SK-N-SH (cell line): ENCODE results near the gene ACAD11. TPM values are rescaled to one million over a fixed set of nuclear protein-coding genes. Genes with fewer than 3 reads are reported as not detected.

Experiments used
- CTCF ChIA-PET: fragments of 300-600, 350-600 bp; formaldehyde crosslinking; extraction: SDS; loops from one replicate; lab custom pipeline; 2021; lab: Yijun Ruan, JAX
- POLR2A ChIA-PET: fragments of 350-600 bp; sonication (Branson Sonifier 250); formaldehyde crosslinking; extraction: SDS; loops from one replicate; lab custom pipeline; 2020; ENCODE audit warnings: antibody characterized with exemption, inconsistent platforms; lab: Yijun Ruan, JAX
- DNase-seq: peaks from one replicate; pipeline ENCODE4 v3.0.0; 2012
- H2AFZ ChIP-seq: fragments of 200-600 bp; sonication (generic); 2 replicates; pipeline ENCODE4 v1.8.1; 2016; ENCODE audit warnings: antibody characterized with exemption, mild to moderate bottlenecking, low read depth
- H3F3A ChIP-seq: fragments of 200-600 bp; sonication (generic); replicated peaks from 2 replicates; pipeline ENCODE3; 2016; ENCODE audit warnings: antibody characterized with exemption, mild to moderate bottlenecking; ENCODE audit not compliant: insufficient read depth
- H3K27ac ChIP-seq, 2 experiments: fragments of 200-500 bp in 1 of 2; fragments of 200-600 bp in 1 of 2; sonication (Bioruptor generic) in 1 of 2; sonication (generic), shearing (Covaris generic) in 1 of 2; 2 replicates each; pipeline versions ENCODE4 v1.5.1 to v1.6.1; 2014 to 2016; ENCODE audit warnings: low read depth in 2 of 2, inconsistent platforms in 1 of 2, low read length in 1 of 2, mild to moderate bottlenecking in 1 of 2, mixed read lengths in 1 of 2
- H3K27me3 ChIP-seq: fragments of 200-600 bp; sonication (generic), shearing (Covaris generic); 2 replicates; pipeline ENCODE4 v1.6.1; 2016; ENCODE audit warnings: mixed run types; ENCODE audit not compliant: insufficient read depth
- H3K36me3 ChIP-seq, 2 experiments: fragments of 200-500 bp in 1 of 2; fragments of 200-600 bp in 1 of 2; sonication (Bioruptor generic) in 1 of 2; sonication (generic) in 1 of 2; replicated peaks in 1 of 2; 2 replicates each; pipeline versions ENCODE3 to v1.5.1; 2014 to 2016; ENCODE audit warnings: low read length in 1 of 2, mild to moderate bottlenecking in 1 of 2; ENCODE audit not compliant: insufficient read depth in 2 of 2, control insufficient read depth in 1 of 2
- H3K4me1 ChIP-seq, 2 experiments: fragments of 200-500 bp in 1 of 2; fragments of 200-600 bp in 1 of 2; sonication (Bioruptor generic) in 1 of 2; sonication (generic), shearing (Covaris generic) in 1 of 2; 2 replicates each; pipeline versions ENCODE4 v1.5.1 to v1.6.1; 2014 to 2016; ENCODE audit warnings: low read depth in 1 of 2, low read length in 1 of 2, mixed run types in 1 of 2; ENCODE audit not compliant: insufficient read depth in 2 of 2, control insufficient read depth in 1 of 2
- H3K4me2 ChIP-seq: fragments of 200-600 bp; sonication (generic), shearing (Covaris generic); 2 replicates; pipeline ENCODE4 v1.6.1; 2017; ENCODE audit warnings: mixed run types
- H3K4me3 ChIP-seq, 2 experiments: fragments of 200-500 bp in 1 of 2; fragments of 200-600 bp in 1 of 2; sonication (Bioruptor generic) in 1 of 2; sonication (generic), shearing (Covaris generic) in 1 of 2; 2 replicates each; pipeline versions ENCODE4 v1.5.1 to v1.8.1; 2014 to 2016; ENCODE audit warnings: low read depth in 2 of 2, inconsistent platforms in 1 of 2, low read length in 1 of 2, mild to moderate bottlenecking in 1 of 2, mixed read lengths in 1 of 2, moderate library complexity in 1 of 2
- H3K79me2 ChIP-seq: fragments of 200-600 bp; sonication (generic); 2 replicates; pipeline ENCODE4 v1.8.1; 2017; ENCODE audit warnings: mild to moderate bottlenecking; ENCODE audit not compliant: insufficient read depth
- H3K9ac ChIP-seq: fragments of 200-600 bp; sonication (generic); 2 replicates; pipeline ENCODE4 v1.6.1; 2017; ENCODE audit warnings: mixed run types
- H3K9me2 ChIP-seq: fragments of 200-600 bp; sonication (generic); 2 replicates; pipeline ENCODE4 v1.6.1; 2017; ENCODE audit warnings: mixed run types
- H3K9me3 ChIP-seq: fragments of 200-600 bp; sonication (generic); 2 replicates; pipeline ENCODE4 v1.6.1; 2017; ENCODE audit warnings: mixed run types, mild to moderate bottlenecking, moderate library complexity
- H4K20me1 ChIP-seq: fragments of 200-600 bp; sonication (generic); 2 replicates; pipeline ENCODE4 v1.6.1; 2017; ENCODE audit warnings: mild to moderate bottlenecking, mixed run types; ENCODE audit not compliant: insufficient read depth
- CHD2 ChIP-seq: fragments of 150-350 bp; IDR thresholded peaks from 2 replicates; pipeline ENCODE4 v1.6.1; 2018; ENCODE audit warnings: low read length; ENCODE audit not compliant: partially characterized antibody
- ELF1 ChIP-seq: IDR thresholded peaks from 2 replicates; pipeline ENCODE4 v1.4.0; 2012
- EP300 ChIP-seq, 2 experiments: IDR thresholded peaks; 2 replicates each; pipeline versions ENCODE4 v1.4.0 to v1.6.1; 2012; ENCODE audit warnings: borderline replicate concordance in 1 of 2, low read depth in 1 of 2, low read length in 1 of 2
- EZH2phosphoT487 ChIP-seq: fragments of 200-600 bp; sonication (generic); IDR thresholded peaks from 2 replicates; pipeline ENCODE4 v1.6.1; 2017; ENCODE audit warnings: low read depth, mixed run types, mild to moderate bottlenecking, antibody characterized with exemption, moderate library complexity, borderline replicate concordance
- FOXJ3 ChIP-seq: sonication (generic); formaldehyde crosslinking; IDR thresholded peaks from 2 replicates; pipeline ENCODE4 v1.5.1; 2020; ENCODE audit warnings: mild to moderate bottlenecking, missing genetic modification reagents
- FOXM1 ChIP-seq: IDR thresholded peaks from 2 replicates; pipeline ENCODE4 v1.4.0; 2012; ENCODE audit warnings: low read depth, mild to moderate bottlenecking
- GABPA ChIP-seq: IDR thresholded peaks from 2 replicates; pipeline ENCODE4 v1.4.0; 2012; ENCODE audit warnings: low read depth, mild to moderate bottlenecking
- GATA2 ChIP-seq: sonication (generic); formaldehyde crosslinking; IDR thresholded peaks from 2 replicates; pipeline ENCODE4 v1.5.0; 2020; ENCODE audit warnings: mild to moderate bottlenecking, missing genetic modification reagents
- JUND ChIP-seq: IDR thresholded peaks from 2 replicates; pipeline ENCODE4 v1.4.0; 2012
- MEF2A ChIP-seq: IDR thresholded peaks from 2 replicates; pipeline ENCODE4 v1.4.0; 2012; ENCODE audit warnings: low read depth, borderline replicate concordance
- MXI1 ChIP-seq: IDR thresholded peaks from 2 replicates; pipeline ENCODE4 v1.6.1; 2012; ENCODE audit warnings: mild to moderate bottlenecking, low read depth, low read length, improper control_type of control experiment
- NFIC ChIP-seq: IDR thresholded peaks from 2 replicates; pipeline ENCODE4 v1.4.0; 2012; ENCODE audit warnings: borderline replicate concordance
- NRF1 ChIP-seq: IDR thresholded peaks from 2 replicates; pipeline ENCODE4 v1.6.1; 2012; ENCODE audit warnings: low read depth, mild to moderate bottlenecking, low read length
- POLR2AphosphoS5 ChIP-seq: IDR thresholded peaks from 2 replicates; pipeline ENCODE4 v1.6.1; 2012; ENCODE audit warnings: low read depth, low read length
- RAD21 ChIP-seq: IDR thresholded peaks from 2 replicates; pipeline ENCODE4 v1.6.1; 2012; ENCODE audit warnings: mild to moderate bottlenecking, low read length
- RCOR1 ChIP-seq: fragments of 150-350 bp; IDR thresholded peaks from 2 replicates; pipeline ENCODE4 v1.6.1; 2017; ENCODE audit warnings: antibody characterized with exemption, low read length
- RXRA ChIP-seq: IDR thresholded peaks from 2 replicates; pipeline ENCODE4 v1.4.0; 2012; ENCODE audit warnings: low read depth, mild to moderate bottlenecking, borderline replicate concordance
- SIN3A ChIP-seq: IDR thresholded peaks from 2 replicates; pipeline ENCODE4 v1.6.1; 2012; ENCODE audit warnings: low read depth, mild to moderate bottlenecking, low read length, moderate library complexity, borderline replicate concordance
- TCF12 ChIP-seq: IDR thresholded peaks from 2 replicates; pipeline ENCODE4 v1.4.0; 2012
- TEAD4 ChIP-seq: IDR thresholded peaks from 2 replicates; pipeline ENCODE4 v1.4.0; 2012; ENCODE audit warnings: mild to moderate bottlenecking, borderline replicate concordance; ENCODE audit not compliant: insufficient read depth
- YY1 ChIP-seq: IDR thresholded peaks from 2 replicates; pipeline ENCODE4 v1.4.0; 2012; ENCODE audit warnings: low read depth, mild to moderate bottlenecking
- WGBS: methylation state at CpG from one replicate; pipeline ENCODE4 v1.1.6; 2017; ENCODE audit warnings: low lambda C conversion rate; 5-methylcytosine and 5-hydroxymethylcytosine counted together
- polyA plus RNA-seq, 3 experiments: library from polyadenylated mRNA; depleted of rRNA; stranded (reverse); fragments of >200 nt; gene quantifications; 2 replicates each; pipeline ENCODE4 v1.2.3, GENCODE V29; 2012
- TF ChIP-seq, protein P1 (sequence below): IDR thresholded peaks from 2 replicates; pipeline ENCODE4 v1.4.0; 2012; ENCODE audit warnings: low read depth, borderline replicate concordance
- TF ChIP-seq, protein P2 (sequence below): fragments of 150-350 bp; IDR thresholded peaks from 2 replicates; pipeline ENCODE4 v1.6.1; 2017; ENCODE audit warnings: antibody characterized with exemption, low read length, low read depth, borderline replicate concordance

ACAD11 gene
- polyA plus RNA-seq, 1 of the 3 experiments (the other 2 are of a cell fraction), result 16.3 TPM

GRCh38 chr3:132682201-132682600, 22.6 kb upstream of the ACAD11 start:
- no peaks in the 10 kb centered on the region for H4K20me1 ChIP-seq
- CTCF ChIA-PET, result interaction anchor here (1.4 kb wide), 1 partner anchor 22 kb away, joined by 4 read pairs; the partner anchor contains the start of genes ACAD11 and UBA5

GRCh38 chr3:132681421-132681820, 21.8 kb upstream of the ACAD11 start:
- Histone ChIP-seq H3F3A (peaks cover 29% of the 10 kb centered on the region), H3K4me1 (no peaks in the 10 kb centered on the region), H3K36me3 (peaks cover 77 to 91% of the 10 kb centered on the region in 2 experiments), H3K27me3 (no peaks in the 10 kb centered on the region), H3K27ac (no peak overlapping the region), H3K9me2 (no peaks in the 10 kb centered on the region), H3K79me2 (no peaks in the 10 kb centered on the region), H4K20me1 (no peaks in the 10 kb centered on the region), H3K4me3 (no peak overlapping the region), H3K9ac (no peak overlapping the region), H3K9me3 (no peaks in the 10 kb centered on the region), H3K4me2 (no peak overlapping the region), H2AFZ (no peak overlapping the region)
- no peak for TF ChIP-seq GATA2 (CRISPR knock-in tag)
- no peak for TF ChIP-seq CHD2
- TF ChIP-seq FOXM1, result no peak
- no peak for TF ChIP-seq FOXJ3 (CRISPR knock-in tag)
- TF ChIP-seq GABPA, result no peak
- TF ChIP-seq JUND, result no peak
- no peak for TF ChIP-seq POLR2AphosphoS5
- TF ChIP-seq TCF12, result no peak
- no peak for TF ChIP-seq YY1
- no peak for TF ChIP-seq RCOR1
- no peak for TF ChIP-seq ELF1
- TF ChIP-seq, protein P1, sequence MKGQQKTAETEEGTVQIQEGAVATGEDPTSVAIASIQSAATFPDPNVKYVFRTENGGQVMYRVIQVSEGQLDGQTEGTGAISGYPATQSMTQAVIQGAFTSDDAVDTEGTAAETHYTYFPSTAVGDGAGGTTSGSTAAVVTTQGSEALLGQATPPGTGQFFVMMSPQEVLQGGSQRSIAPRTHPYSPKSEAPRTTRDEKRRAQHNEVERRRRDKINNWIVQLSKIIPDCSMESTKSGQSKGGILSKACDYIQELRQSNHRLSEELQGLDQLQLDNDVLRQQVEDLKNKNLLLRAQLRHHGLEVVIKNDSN, result no peak
- no peak for TF ChIP-seq NRF1
- TF ChIP-seq, protein P2, sequence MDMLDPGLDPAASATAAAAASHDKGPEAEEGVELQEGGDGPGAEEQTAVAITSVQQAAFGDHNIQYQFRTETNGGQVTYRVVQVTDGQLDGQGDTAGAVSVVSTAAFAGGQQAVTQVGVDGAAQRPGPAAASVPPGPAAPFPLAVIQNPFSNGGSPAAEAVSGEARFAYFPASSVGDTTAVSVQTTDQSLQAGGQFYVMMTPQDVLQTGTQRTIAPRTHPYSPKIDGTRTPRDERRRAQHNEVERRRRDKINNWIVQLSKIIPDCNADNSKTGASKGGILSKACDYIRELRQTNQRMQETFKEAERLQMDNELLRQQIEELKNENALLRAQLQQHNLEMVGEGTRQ, result no peak
- no peak for TF ChIP-seq MEF2A
- TF ChIP-seq SIN3A, result no peak
- TF ChIP-seq NFIC, result no peak
- no peak for TF ChIP-seq MXI1
- DNase-seq, result no peak
- 95% methylated on average over 3 of the region's 3 CpGs for WGBS
- ChIA-PET POLR2A (interaction anchor here (1.4 kb wide), 1 partner anchor 17 kb away, joined by 4 read pairs; no protein-coding TSS in a partner anchor), CTCF (interaction anchor here (1.4 kb wide), 1 partner anchor 22 kb away, joined by 4 read pairs; the partner anchor contains the start of genes ACAD11 and UBA5)

More at GRCh38 chr3:132682201-132682600, 22.6 kb upstream of the ACAD11 start:
- Histone ChIP-seq H3F3A (peaks cover 29% of the 10 kb centered on the region), H2AFZ (no peak overlapping the region), H3K9me2 (no peaks in the 10 kb centered on the region), H3K4me2 (no peak overlapping the region), H3K4me1 (no peaks in the 10 kb centered on the region), H3K9ac (no peak overlapping the region), H3K27ac (no peak overlapping the region), H3K36me3 (peaks cover 77 to 91% of the 10 kb centered on the region in 2 experiments), H3K27me3 (no peaks in the 10 kb centered on the region), H3K79me2 (no peaks in the 10 kb centered on the region), H3K9me3 (no peaks in the 10 kb centered on the region), H3K4me3 (no peak overlapping the region)
- POLR2A ChIA-PET, result interaction anchor here (1.4 kb wide), 1 partner anchor 17 kb away, joined by 4 read pairs; no protein-coding TSS in a partner anchor
- TF ChIP-seq EZH2phosphoT487, result no peak
- no peak for TF ChIP-seq RAD21
- no peak for TF ChIP-seq RXRA
- no peak for TF ChIP-seq TEAD4
- TF ChIP-seq, protein P2, result no peak
- no peak for TF ChIP-seq EP300 (IDR thresholded peaks at IDR 0.05; ENCODE audit: borderline replicate concordance in 1 of 2, low read depth in 1 of 2, low read length in 1 of 2)
- TF ChIP-seq JUND, result no peak
- no peak for TF ChIP-seq GABPA
- DNase-seq, result no peak
